Skeletal muscle tissue (tissue), 4 donors: ENCODE measurements around the gene SLC35B4. TPM values are rescaled to one million over a fixed set of nuclear protein-coding genes. Genes with fewer than 3 reads are reported as not detected.
"Not testable (repeated sequence)": the region's sequence is repeated elsewhere in the genome, so short reads cannot be mapped to it uniquely, and the experiment has no call there.

ENCODE experiments used
- H3K27ac ChIP-seq: one replicate; pipeline ENCODE4 v1.7.0; 2013; ENCODE audit warnings: mild to moderate bottlenecking, low read depth, low read length, inconsistent platforms
- H3K27me3 ChIP-seq, 3 donors: one replicate each; pipeline ENCODE4 v1.7.0; 2013; ENCODE audit warnings: low read length in 3 of 3; ENCODE audit not compliant: control insufficient read depth in 3 of 3, insufficient read depth in 3 of 3
- H3K36me3 ChIP-seq, 3 donors: one replicate each; pipeline ENCODE4 v1.7.0; 2013; ENCODE audit warnings: low read length in 3 of 3; ENCODE audit not compliant: control insufficient read depth in 3 of 3, insufficient read depth in 3 of 3
- H3K4me1 ChIP-seq, 3 donors: one replicate each; pipeline ENCODE4 v1.7.0; 2013; ENCODE audit warnings: low read length in 3 of 3, mild to moderate bottlenecking in 3 of 3; ENCODE audit not compliant: control insufficient read depth in 3 of 3, insufficient read depth in 3 of 3
- H3K4me3 ChIP-seq, 3 donors: one replicate each; pipeline ENCODE4 v1.7.0; 2013; ENCODE audit warnings: low read length in 3 of 3
- H3K9ac ChIP-seq, 3 donors: one replicate each; pipeline ENCODE4 v1.7.0; 2013; ENCODE audit warnings: low read length in 3 of 3, mild to moderate bottlenecking in 3 of 3, moderate library complexity in 2 of 3, low read depth in 1 of 3
- H3K9me3 ChIP-seq, 3 donors: one replicate each; pipeline ENCODE4 v1.7.0; 2013; ENCODE audit warnings: low read length in 3 of 3; ENCODE audit not compliant: control insufficient read depth in 3 of 3
- total RNA-seq: library from RNA; depleted of rRNA; stranded (reverse); fragments of >200 nt; gene quantifications from one replicate; pipeline ENCODE4 v1.2.3, GENCODE V29; 2014
- donor health status: Osteomylitis.

Gene SLC35B4
- total RNA-seq, 1 donor from 2014 or later, result 6.8 TPM

GRCh38 chr7:134298902-134299683, 17.6 kb downstream of the SLC35B4 start:
- no peaks in the 10 kb centered on the region for H3K4me1 ChIP-seq
- no peak overlapping the region for H3K9ac ChIP-seq
- no peak overlapping the region for H3K4me3 ChIP-seq
- peaks cover 37 to 61% (median 53%) of the 10 kb centered on the region in 3 donors for H3K36me3 ChIP-seq
- no peak overlapping the region for H3K27ac ChIP-seq
- H3K9me3 ChIP-seq, result no peaks in the 10 kb centered on the region
- no peaks in the 10 kb centered on the region for H3K27me3 ChIP-seq

GRCh38 chr7:134297489-134297888, 19.2 kb downstream of the SLC35B4 start:
- Histone ChIP-seq H3K9me3 (no peaks in the 10 kb centered on the region), H3K9ac (no peak overlapping the region), H3K36me3 (peaks cover 35 to 57% (median 51%) of the 10 kb centered on the region in 3 donors), H3K4me1 (no peaks in the 10 kb centered on the region), H3K27ac (no peak overlapping the region), H3K27me3 (no peaks in the 10 kb centered on the region), H3K4me3 (no peak overlapping the region)

- H3K36me3 ChIP-seq, result peaks cover 31 to 49% (median 39%) of the 10 kb centered on the region in 3 donors
- not testable (repeated sequence) for H3K9me3 ChIP-seq, H3K4me1 ChIP-seq, H3K27ac ChIP-seq, H3K9ac ChIP-seq, H3K27me3 ChIP-seq, H3K4me3 ChIP-seq
These were observed 20.7 kb downstream of the SLC35B4 start for GRCh38 chr7:134295982-134296381.

- peaks cover 20 to 25% (median 21%) of the 10 kb centered on the region in 3 donors for H3K36me3 ChIP-seq
- H3K9ac ChIP-seq, result no peak overlapping the region
These were observed 23.6 kb downstream of the SLC35B4 start for GRCh38 chr7:134293002-134293740.

GRCh38 chr7:134290286-134290685, 26.4 kb downstream of the SLC35B4 start:
- no peak overlapping the region for H3K27ac ChIP-seq
- H3K36me3 ChIP-seq, result peaks cover 11 to 19% (median 15%) of the 10 kb centered on the region in 3 donors
- H3K4me1 ChIP-seq, result no peaks in the 10 kb centered on the region
- H3K9me3 ChIP-seq, result no peaks in the 10 kb centered on the region
- H3K4me3 ChIP-seq, result no peak overlapping the region
- peaks cover 0 to under 1% (median 0%) of the 10 kb centered on the region in 3 donors for H3K27me3 ChIP-seq
- no peak overlapping the region for H3K9ac ChIP-seq

More at GRCh38 chr7:134293002-134293740, 23.6 kb downstream of the SLC35B4 start:
- H3K27ac ChIP-seq, result no peak overlapping the region
- H3K9me3 ChIP-seq, result no peaks in the 10 kb centered on the region
- no peaks in the 10 kb centered on the region for H3K4me1 ChIP-seq
- H3K27me3 ChIP-seq, result no peaks in the 10 kb centered on the region
- H3K4me3 ChIP-seq, result no peak overlapping the region

GRCh38 chr7:134289841-134290240, 26.9 kb downstream of the SLC35B4 start:
- Histone ChIP-seq H3K4me1 (no peaks in the 10 kb centered on the region), H3K27ac (no peak overlapping the region), H3K9me3 (no peaks in the 10 kb centered on the region), H3K36me3 (peaks cover 7 to 15% (median 11%) of the 10 kb centered on the region in 3 donors), H3K4me3 (no peak overlapping the region), H3K27me3 (peaks cover 0 to 4% (median 0%) of the 10 kb centered on the region in 3 donors), H3K9ac (no peak overlapping the region)

GRCh38 chr7:134289423-134289822, 27.3 kb downstream of the SLC35B4 start:
- Histone ChIP-seq H3K9ac (no peak overlapping the region), H3K4me3 (no peak overlapping the region), H3K36me3 (peaks cover 3 to 11% (median 7%) of the 10 kb centered on the region in 3 donors), H3K9me3 (no peaks in the 10 kb centered on the region), H3K4me1 (no peaks in the 10 kb centered on the region), H3K27ac (no peak overlapping the region), H3K27me3 (peaks cover 0 to 4% (median 0%) of the 10 kb centered on the region in 3 donors)

GRCh38 chr7:134287916-134288659, 28.6 kb downstream of the SLC35B4 start:
- H3K27me3 ChIP-seq, result peaks cover 0 to 6% (median 0%) of the 10 kb centered on the region in 3 donors
- no peaks in the 10 kb centered on the region for H3K4me1 ChIP-seq
- no peak overlapping the region for H3K27ac ChIP-seq
- H3K9me3 ChIP-seq, result no peaks in the 10 kb centered on the region
- H3K36me3 ChIP-seq, result peaks cover 0 to 3% (median 0%) of the 10 kb centered on the region in 3 donors
- no peak overlapping the region for H3K9ac ChIP-seq
- no peak overlapping the region for H3K4me3 ChIP-seq

GRCh38 chr7:134284952-134285351, 31.8 kb downstream of the SLC35B4 start:
- Histone ChIP-seq H3K9ac (no peak overlapping the region), H3K36me3 (no peaks in the 10 kb centered on the region), H3K27me3 (peaks cover 0 to 10% (median 3%) of the 10 kb centered on the region in 3 donors), H3K4me1 (no peaks in the 10 kb centered on the region), H3K9me3 (no peaks in the 10 kb centered on the region), H3K4me3 (no peak overlapping the region), H3K27ac (no peak overlapping the region)
